ENCODE results near the gene NRP2. TPM values are rescaled to one million over a fixed set of nuclear protein-coding genes. Genes with fewer than 3 reads are reported as not detected.

Gene NRP2
- total RNA-seq, 2 donors from 2014 or later, result 0.59 to 3.0 TPM

DNA sequence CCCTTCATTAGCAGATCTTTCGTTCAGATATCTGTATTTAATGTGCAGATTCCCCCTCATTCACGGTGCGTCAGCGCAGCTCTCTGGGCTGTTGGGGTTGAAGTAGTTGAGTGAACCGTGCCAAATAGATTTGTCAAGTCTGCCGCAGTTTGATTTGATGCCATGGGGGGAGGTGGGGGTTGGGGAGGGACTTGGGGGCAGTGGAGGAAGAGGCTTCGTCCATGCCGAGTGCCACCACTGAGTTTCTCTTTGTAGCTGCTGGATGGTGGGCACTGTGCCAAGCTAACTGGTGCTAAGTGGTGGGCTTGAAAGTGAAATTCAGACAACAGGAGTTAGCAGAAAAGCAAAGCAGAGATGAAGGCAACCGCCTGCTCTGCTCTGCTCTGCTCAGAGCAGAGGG lies 47.9 kb downstream of the NRP2 start:
- no peak overlapping the region for H3K27ac Mint-ChIP-seq
- no peak for ATAC-seq
- no peaks in the 10 kb centered on the region for H3K36me3 Mint-ChIP-seq
- no peak for DNase-seq (ENCODE audit: low spot score in 2 of 2)
- H3K9me3 Mint-ChIP-seq, result no peaks in the 10 kb centered on the region

GRCh38 chr2:205730701-205731582 lies 48.6 kb downstream of the NRP2 start:
- no peak for DNase-seq (ENCODE audit: low spot score in 2 of 2)
- Mint-ChIP-seq H3K36me3 (no peaks in the 10 kb centered on the region), H3K27ac (no peak overlapping the region), H3K9me3 (no peaks in the 10 kb centered on the region)
- ATAC-seq, result no peak

DNA sequence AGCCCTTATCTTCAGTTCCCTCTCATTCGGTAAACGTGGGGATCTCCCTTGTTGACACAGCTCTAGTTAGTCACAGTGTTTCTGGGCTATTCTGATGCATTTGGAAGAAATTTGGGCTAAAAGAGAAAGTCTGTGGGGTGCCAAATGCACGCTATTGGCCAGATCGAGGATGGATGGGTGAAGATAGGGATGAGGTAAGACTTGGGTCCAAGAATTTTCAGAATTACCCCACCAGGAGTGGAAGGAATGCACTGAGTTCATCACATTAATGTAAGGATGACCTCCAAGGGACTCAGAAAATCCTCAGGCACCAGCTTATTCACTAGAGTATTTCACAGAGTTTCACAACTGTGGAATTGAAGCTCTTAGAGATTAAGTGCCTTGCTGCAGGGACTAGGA lies 49.3 kb downstream of the NRP2 start:
- ATAC-seq (no peak), DNase-seq (ENCODE audit: low spot score in 2 of 2) (no peak)
- Mint-ChIP-seq H3K27ac (no peak overlapping the region), H3K9me3 (no peaks in the 10 kb centered on the region), H3K36me3 (no peaks in the 10 kb centered on the region)

DNA sequence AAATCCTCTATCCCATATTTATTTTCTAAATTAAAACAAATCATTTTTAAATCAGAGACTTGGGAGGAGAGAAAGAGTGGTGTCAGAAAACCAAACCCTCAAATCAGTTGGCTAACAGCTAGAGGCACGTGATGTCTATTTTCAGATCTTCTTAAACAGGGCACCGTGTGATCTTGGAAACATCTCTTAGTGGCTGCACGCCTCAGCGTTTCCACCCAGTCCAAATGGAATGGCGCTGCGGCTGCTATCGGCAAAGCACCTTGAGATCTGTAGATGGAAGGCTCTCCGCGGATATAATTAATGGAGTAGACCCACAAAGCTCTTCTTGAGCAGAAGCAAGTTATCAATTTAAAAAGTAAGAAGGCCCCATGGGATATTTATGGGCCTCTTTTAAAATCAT lies 50.0 kb downstream of the NRP2 start:
- no peaks in the 10 kb centered on the region for H3K9me3 Mint-ChIP-seq
- no peak for DNase-seq (ENCODE audit: low spot score in 2 of 2)

DNA sequence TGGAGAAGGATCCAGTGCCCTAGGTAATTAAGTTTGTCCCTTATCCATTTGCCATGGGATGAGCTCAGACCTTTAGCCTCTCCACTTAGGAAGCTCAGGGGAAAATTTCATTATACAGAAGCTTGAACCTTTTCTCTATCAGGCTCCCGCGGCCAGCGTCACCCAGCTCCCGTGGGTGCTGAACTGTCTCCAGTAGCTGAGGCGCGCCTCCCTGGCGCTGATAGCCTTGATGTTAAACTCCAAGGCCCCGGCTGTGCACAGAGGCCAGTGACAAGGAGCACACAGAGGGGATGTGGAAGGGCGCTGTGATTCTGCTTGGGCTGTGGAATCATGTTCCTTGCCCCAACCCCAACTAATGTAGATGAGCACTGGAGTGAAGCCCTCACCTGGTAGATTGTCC lies 50.8 kb downstream of the NRP2 start:
- no peaks in the 10 kb centered on the region for H3K9me3 Mint-ChIP-seq
- H3K36me3 Mint-ChIP-seq, result no peaks in the 10 kb centered on the region
- no peak for DNase-seq (ENCODE audit: low spot score in 2 of 2)
- ATAC-seq, result no peak
- no peak overlapping the region for H3K27ac Mint-ChIP-seq

More for the DNA sequence above, 50.0 kb downstream of the NRP2 start:
- H3K27ac Mint-ChIP-seq, result no peak overlapping the region
- ATAC-seq, result no peak
- no peaks in the 10 kb centered on the region for H3K36me3 Mint-ChIP-seq

DNA sequence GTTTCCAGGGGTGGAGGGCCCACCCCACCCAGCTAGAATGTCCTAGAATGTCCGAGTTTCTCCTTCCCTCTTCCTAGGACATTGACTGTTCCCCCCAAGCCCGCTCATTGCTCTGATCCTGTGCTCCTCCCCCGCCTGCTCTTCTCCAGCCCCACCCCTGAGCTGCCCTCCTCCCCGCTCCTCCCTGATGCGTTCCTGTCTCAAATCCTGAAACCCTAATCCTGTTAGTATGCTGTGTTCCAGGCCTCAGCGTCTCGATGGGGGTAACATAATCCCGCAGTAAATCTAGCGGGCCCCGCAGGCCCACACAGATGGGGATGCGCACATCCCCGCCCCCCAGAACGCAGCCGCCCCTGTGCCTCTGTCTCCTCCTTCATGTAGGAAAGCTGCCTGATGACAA lies 51.3 kb downstream of the NRP2 start:
- H3K27ac Mint-ChIP-seq, result peak overlapping the region in 1 of 2 donors; percentile 29
- ATAC-seq (no peak), DNase-seq (ENCODE audit: low spot score in 2 of 2) (no peak)
- no peaks in the 10 kb centered on the region for H3K9me3 Mint-ChIP-seq
- no peaks in the 10 kb centered on the region for H3K36me3 Mint-ChIP-seq

GRCh38 chr2:205734436-205735037 lies 52.2 kb downstream of the NRP2 start:
- Mint-ChIP-seq H3K27ac (peak overlapping the region in 1 of 2 donors; percentile 72), H3K36me3 (no peaks in the 10 kb centered on the region), H3K9me3 (no peaks in the 10 kb centered on the region)
- no peak for ATAC-seq
- no peak for DNase-seq (ENCODE audit: low spot score in 2 of 2)

- DNase-seq (ENCODE audit: low spot score in 2 of 2), result no peak
- H3K9me3 Mint-ChIP-seq, result no peaks in the 10 kb centered on the region
- no peak for ATAC-seq
- no peak overlapping the region for H3K27ac Mint-ChIP-seq
- H3K36me3 Mint-ChIP-seq, result no peaks in the 10 kb centered on the region
Observed at GRCh38 chr2:205738117-205738968, 56.0 kb downstream of the NRP2 start.

DNA sequence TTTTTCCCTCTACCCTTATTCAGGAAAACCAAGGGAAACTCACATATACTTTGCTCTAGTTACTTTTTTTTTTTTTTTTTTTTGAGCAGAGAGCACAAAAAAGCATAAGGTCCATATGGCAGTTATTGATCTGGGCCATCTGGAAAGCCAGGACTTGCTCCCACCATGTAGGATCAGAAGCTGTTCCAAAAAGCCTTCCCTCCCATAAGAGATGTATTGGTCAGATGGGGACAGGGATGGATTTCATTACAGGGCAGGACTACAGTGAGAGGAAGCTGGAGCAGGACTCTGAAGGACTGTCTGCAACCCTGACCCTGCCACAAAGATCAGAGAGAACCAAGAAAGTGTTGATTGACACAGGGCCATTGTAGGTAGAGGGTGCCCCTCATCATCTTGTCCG lies 57.3 kb downstream of the NRP2 start:
- no peak for DNase-seq (ENCODE audit: low spot score in 2 of 2)
- Mint-ChIP-seq H3K36me3 (no peaks in the 10 kb centered on the region), H3K27ac (no peak overlapping the region), H3K9me3 (no peaks in the 10 kb centered on the region)
- no peak for ATAC-seq

DNA sequence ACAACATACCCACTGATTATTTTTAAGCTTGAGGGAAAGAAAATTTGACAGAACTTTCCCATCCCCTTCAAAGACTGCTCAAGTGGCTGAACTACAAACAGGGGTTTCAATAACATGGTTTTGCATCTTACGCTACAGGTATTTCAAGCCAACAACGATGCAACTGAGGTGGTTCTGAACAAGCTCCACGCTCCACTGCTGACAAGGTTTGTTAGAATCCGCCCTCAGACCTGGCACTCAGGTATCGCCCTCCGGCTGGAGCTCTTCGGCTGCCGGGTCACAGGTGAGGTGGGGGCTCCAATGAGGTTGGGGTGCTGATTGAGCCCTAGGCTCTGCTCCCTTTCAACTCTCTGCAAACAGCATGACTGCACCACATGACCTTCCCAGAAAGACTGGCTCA lies 58.1 kb downstream of the NRP2 start:
- no peak for DNase-seq (ENCODE audit: low spot score in 2 of 2)
- Mint-ChIP-seq H3K36me3 (no peaks in the 10 kb centered on the region), H3K27ac (no peak overlapping the region), H3K9me3 (no peaks in the 10 kb centered on the region)
- no peak for ATAC-seq

DNA sequence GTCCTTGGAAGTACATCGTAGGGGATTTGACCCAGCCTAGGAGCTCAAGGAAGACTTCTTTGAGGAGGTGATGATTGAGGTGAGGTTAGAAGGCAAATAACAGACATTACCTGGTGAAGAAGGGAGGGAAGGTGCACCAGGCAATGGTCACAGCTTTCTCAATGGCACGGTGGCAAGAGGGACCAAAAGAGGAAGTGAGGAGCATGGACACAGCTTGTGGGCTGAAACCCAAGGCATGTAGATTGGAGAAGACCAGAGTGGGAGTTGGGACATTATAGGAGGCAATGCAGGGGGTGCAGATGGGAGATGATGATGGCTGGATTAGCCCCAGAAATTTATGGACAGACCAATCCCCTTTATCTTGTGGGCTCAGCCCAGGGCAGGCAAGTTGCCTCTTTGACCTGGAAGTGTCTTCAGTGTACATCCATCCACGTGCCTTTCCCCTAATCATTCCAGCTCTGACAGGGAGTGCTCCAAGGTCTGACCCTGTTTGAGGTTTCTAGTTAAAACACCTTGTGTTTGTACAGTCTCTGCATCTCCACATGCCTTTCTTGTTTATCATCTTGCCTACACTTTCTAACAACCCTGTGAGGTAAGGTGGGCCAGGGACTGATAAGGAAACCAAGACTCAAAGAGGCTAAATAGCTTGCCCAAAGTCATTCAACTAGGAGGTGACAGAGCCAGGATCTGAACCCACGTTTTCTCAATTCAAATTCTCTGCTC lies 59.1 kb downstream of the NRP2 start:
- no peak for DNase-seq (ENCODE audit: low spot score in 2 of 2)
- no peak overlapping the region for H3K27ac Mint-ChIP-seq
- H3K36me3 Mint-ChIP-seq, result no peaks in the 10 kb centered on the region
- no peaks in the 10 kb centered on the region for H3K9me3 Mint-ChIP-seq
- ATAC-seq, result no peak

DNA sequence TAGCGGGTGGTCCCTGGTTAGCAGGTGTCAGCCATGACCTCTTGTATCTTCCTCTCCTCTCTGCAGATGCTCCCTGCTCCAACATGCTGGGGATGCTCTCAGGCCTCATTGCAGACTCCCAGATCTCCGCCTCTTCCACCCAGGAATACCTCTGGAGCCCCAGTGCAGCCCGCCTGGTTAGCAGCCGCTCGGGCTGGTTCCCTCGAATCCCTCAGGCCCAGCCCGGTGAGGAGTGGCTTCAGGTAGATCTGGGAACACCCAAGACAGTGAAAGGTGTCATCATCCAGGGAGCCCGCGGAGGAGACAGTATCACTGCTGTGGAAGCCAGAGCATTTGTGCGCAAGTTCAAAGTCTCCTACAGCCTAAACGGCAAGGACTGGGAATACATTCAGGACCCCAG lies 60.8 kb downstream of the NRP2 start:
- no peaks in the 10 kb centered on the region for H3K36me3 Mint-ChIP-seq
- no peaks in the 10 kb centered on the region for H3K9me3 Mint-ChIP-seq
- no peak for DNase-seq (ENCODE audit: low spot score in 2 of 2)
- H3K27ac Mint-ChIP-seq, result no peak overlapping the region
- ATAC-seq, result no peak

DNA sequence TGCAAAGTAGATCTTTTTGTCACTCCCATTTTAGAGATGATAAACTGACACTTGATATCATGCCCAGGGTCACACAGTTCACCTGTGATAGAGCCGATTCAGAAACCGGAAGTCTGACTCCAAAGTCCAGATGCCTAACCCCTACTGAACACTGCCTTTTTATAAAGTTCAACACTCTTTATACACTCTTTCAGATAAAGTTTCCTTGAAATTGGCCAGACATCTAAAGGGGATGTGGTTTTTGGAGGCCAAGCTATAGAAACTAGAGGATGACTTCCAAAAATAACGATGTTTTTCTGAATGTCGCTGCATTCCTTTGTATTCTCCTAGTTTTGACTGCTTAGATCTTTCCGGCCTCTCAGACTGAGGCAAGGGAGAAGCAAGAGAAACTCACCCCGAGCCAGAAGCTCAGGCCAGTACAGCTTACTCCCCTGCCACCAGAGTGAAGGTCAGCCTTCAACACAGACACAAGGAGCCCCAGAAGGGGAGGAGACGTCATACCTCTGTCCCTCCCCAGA lies 61.8 kb downstream of the NRP2 start:
- no peaks in the 10 kb centered on the region for H3K36me3 Mint-ChIP-seq
- ATAC-seq (no peak), DNase-seq (ENCODE audit: low spot score in 2 of 2) (no peak)
- H3K9me3 Mint-ChIP-seq, result no peaks in the 10 kb centered on the region
- H3K27ac Mint-ChIP-seq, result no peak overlapping the region

DNA sequence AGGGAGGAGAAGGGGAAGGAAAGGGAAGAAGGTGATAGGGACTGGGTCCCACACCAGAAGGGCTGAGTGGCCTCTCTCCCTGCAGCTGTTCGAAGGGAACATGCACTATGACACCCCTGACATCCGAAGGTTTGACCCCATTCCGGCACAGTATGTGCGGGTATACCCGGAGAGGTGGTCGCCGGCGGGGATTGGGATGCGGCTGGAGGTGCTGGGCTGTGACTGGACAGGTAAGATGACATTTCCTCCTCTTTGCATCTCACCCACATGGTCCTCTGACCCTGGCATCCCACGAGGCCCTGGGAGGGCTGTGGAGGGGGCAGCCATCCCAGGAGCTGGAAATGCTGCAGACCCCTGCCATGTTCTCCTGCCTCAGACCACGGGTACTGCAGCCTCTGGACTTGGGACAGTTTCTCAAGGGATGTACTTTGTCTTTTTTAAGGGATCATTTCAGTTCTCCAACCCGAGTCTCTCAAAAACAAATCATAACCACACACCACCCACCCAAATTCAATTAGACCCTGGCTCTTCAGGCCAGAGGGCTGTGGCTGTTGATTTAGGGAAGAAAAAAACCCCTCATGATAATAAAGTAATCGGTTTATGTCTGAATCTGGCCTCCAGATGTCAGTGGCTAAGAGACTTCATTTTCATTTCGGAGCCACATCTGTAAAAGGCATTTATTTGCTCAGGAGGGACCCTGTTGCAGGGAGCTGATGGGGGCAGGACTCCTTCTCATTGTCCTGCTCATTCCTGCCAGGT lies 63.5 kb downstream of the NRP2 start:
- Mint-ChIP-seq H3K27ac (peak overlapping the region in 1 of 2 donors; percentile 25), H3K36me3 (no peaks in the 10 kb centered on the region), H3K9me3 (no peaks in the 10 kb centered on the region)
- no peak for DNase-seq (ENCODE audit: low spot score in 2 of 2)
- ATAC-seq, result no peak

DNA sequence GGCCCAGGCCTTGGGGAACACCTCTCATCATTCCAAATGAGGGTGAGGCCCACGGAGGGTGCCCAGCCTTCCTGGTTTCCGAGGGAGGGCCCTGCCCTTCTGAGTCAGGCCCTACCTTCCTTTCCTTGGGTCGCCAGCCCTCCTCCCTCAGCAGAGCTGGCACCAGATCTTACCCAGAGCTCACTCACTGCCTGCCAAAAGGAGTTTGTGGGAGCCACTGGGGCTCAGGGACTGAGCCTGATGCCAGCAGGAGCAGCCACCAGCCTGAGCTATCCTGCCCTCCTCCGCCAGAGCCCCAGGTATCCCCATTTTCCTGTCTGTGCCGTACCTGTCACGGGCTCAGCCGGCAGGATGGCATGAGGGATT lies 64.1 kb downstream of the NRP2 start:
- DNase-seq (ENCODE audit: low spot score in 2 of 2), result no peak
- H3K9me3 Mint-ChIP-seq, result no peaks in the 10 kb centered on the region
- no peak for ATAC-seq
- no peaks in the 10 kb centered on the region for H3K36me3 Mint-ChIP-seq
- H3K27ac Mint-ChIP-seq, result no peak overlapping the region

DNA sequence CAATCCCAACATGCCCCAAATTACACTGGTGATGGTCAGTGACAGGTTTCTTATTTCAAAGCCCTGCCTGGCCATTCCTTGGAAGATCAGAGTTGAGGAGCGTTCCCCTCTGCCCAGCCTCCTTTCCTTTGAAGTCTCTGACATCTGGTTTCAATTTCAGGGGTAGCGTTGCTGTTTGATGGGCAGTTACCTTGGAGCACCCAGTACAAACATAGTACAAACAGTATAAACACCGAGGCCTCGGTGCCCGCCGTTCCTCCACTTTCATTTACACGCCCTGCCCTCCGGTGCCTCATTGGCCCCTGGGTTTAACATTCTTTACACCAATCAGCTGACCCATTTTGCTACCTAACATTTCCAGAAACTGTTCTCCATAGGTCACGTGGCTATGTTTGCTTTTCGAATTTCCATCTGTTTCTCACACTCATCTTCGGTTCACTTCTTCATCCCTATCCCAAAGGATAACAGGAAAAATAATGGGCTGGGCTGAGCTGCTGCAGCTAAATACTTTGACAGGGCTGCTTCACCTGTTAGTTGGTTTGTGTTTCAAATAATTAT lies 65.6 kb downstream of the NRP2 start:
- ATAC-seq, result no peak
- no peak overlapping the region for H3K27ac Mint-ChIP-seq
- no peaks in the 10 kb centered on the region for H3K36me3 Mint-ChIP-seq
- no peaks in the 10 kb centered on the region for H3K9me3 Mint-ChIP-seq
- DNase-seq (ENCODE audit: low spot score in 2 of 2), result no peak

Data from activated naive CD4-positive, alpha-beta T cell treated with anti-CD3 and anti-CD28 coated beads, Interleukin-2, amount 50 U/mL, for 72 hours (primary cell).